GM19467 (cell line): Measurements from ENCODE around the gene DDO.

Experiments
- ATAC-seq: cut with Tn5 transposase; IDR thresholded peaks from one replicate; pipeline ENCODE4 v1.9.1; 2021; ENCODE audit warnings: mild to moderate bottlenecking, moderate library complexity; ENCODE audit not compliant: unreplicated experiment

DDO gene

GRCh38 chr6:110348961-110349690, 66.2 kb downstream of the DDO start:
- no peak for ATAC-seq

- ATAC-seq = no peak
These were observed 70.3 kb downstream of the DDO start for GRCh38 chr6:110345025-110345424.

GRCh38 chr6:110342759-110343158, 72.6 kb downstream of the DDO start:
- ATAC-seq = no peak
